Activated CD8-positive, alpha-beta memory T cell treated with anti-CD3 and anti-CD28 coated beads for 1 hour (primary cell): ENCODE measurements around the gene THSD1.
A peak's percentile ranks its signal among the peaks of the same experiment; 100 is the strongest.

Experiments used
- DNase-seq, 2 donors: peaks; one replicate each; pipeline ENCODE4 v3.0.0-alpha.2; 2020; ENCODE audit warnings: low read depth in 1 of 2; ENCODE audit errors: extremely low read depth in 1 of 2

The THSD1 gene

GRCh38 chr13:52405767-52406494 is at the start of gene THSD1:
Gene THSD1 (minus strand): TSS chr13:52406172. CDS start chr13:52402600, 3,572 bp downstream.
- DNase-seq: peak in 1 of 2 donors; percentile 1

- DNase-seq: peak; percentile 24 to 66
These were observed 49.7 kb upstream of the THSD1 start for GRCh38 chr13:52455677-52456041.

- peak; percentile 83 to 86 for DNase-seq
These were observed 49.1 kb upstream of the THSD1 start, which contains the start of gene CKAP2 for GRCh38 chr13:52454820-52455676. Gene CKAP2 (plus strand): TSS chr13:52455478. CDS start chr13:52455557, 79 bp downstream.

GRCh38 chr13:52454459-52454819 is 48.5 kb upstream of the THSD1 start:
- no peak for DNase-seq

- no peak for DNase-seq
These were observed 46.5 kb upstream of the THSD1 start for GRCh38 chr13:52452470-52452869.

GRCh38 chr13:52451135-52451804 is 45.3 kb upstream of the THSD1 start:
- DNase-seq: no peak

- no peak for DNase-seq
These were observed 44.8 kb upstream of the THSD1 start for GRCh38 chr13:52450793-52451116.

GRCh38 chr13:52450012-52450792 is 44.2 kb upstream of the THSD1 start, which contains the start of gene VPS36:
Gene VPS36 (minus strand): TSS chr13:52450634. CDS start chr13:52450594, 40 bp downstream.
- DNase-seq: peak; percentile 79 to 93

GRCh38 chr13:52449331-52450011 is 43.5 kb upstream of the THSD1 start:
- no peak for DNase-seq

GRCh38 chr13:52447815-52448552 is 42.0 kb upstream of the THSD1 start:
- no peak for DNase-seq

GRCh38 chr13:52447354-52447753 is 41.4 kb upstream of the THSD1 start:
- DNase-seq: no peak

GRCh38 chr13:52446265-52446664 is 40.3 kb upstream of the THSD1 start:
- no peak for DNase-seq

- DNase-seq: no peak
These were observed 26.5 kb upstream of the THSD1 start for GRCh38 chr13:52432456-52432855.

GRCh38 chr13:52428295-52428694 is 22.3 kb upstream of the THSD1 start:
- no peak for DNase-seq

GRCh38 chr13:52421216-52421615 is 15.2 kb upstream of the THSD1 start:
- DNase-seq: no peak

GRCh38 chr13:52419080-52419479 is 13.1 kb upstream of the THSD1 start:
- no peak for DNase-seq

GRCh38 chr13:52414963-52415362 is 9.0 kb upstream of the THSD1 start:
- no peak for DNase-seq

- DNase-seq: no peak
These were observed 8.1 kb upstream of the THSD1 start for GRCh38 chr13:52414051-52414450.

- DNase-seq: no peak
These were observed 6.2 kb upstream of the THSD1 start for GRCh38 chr13:52412128-52412527.
